Measurements from ENCODE around the gene PALLD.
A peak's percentile ranks its signal among the peaks of the same experiment; 100 is the strongest.

Gene PALLD

GRCh38 chr4:168865854-168866253 lies 369.0 kb downstream of the PALLD start:
- no peak overlapping the region for H3K4me3 ChIP-seq (ENCODE audit: low read length)
- no peak for TF ChIP-seq CTCF (conservative IDR thresholded peaks at IDR 0.05; ENCODE audit: low read length)
- no peak for DNase-seq (ENCODE audit: low read depth)

- DNase-seq (ENCODE audit: low read depth): no peak
- no peak for TF ChIP-seq CTCF (conservative IDR thresholded peaks at IDR 0.05; ENCODE audit: low read length)
- H3K4me3 ChIP-seq (ENCODE audit: low read length): no peak overlapping the region
These were observed 369.8 kb downstream of the PALLD start for GRCh38 chr4:168866635-168867034.

GRCh38 chr4:168867128-168867527 lies 370.3 kb downstream of the PALLD start:
- no peak for TF ChIP-seq CTCF (conservative IDR thresholded peaks at IDR 0.05; ENCODE audit: low read length)
- H3K4me3 ChIP-seq (ENCODE audit: low read length): no peak overlapping the region
- DNase-seq (ENCODE audit: low read depth): no peak

GRCh38 chr4:168868044-168868781 lies 371.4 kb downstream of the PALLD start:
- DNase-seq (ENCODE audit: low read depth): peak; percentile 86
- H3K4me3 ChIP-seq (ENCODE audit: low read length): no peak overlapping the region
- TF ChIP-seq CTCF (conservative IDR thresholded peaks at IDR 0.05; ENCODE audit: low read length): no peak

GRCh38 chr4:168868802-168869201 lies 371.9 kb downstream of the PALLD start:
- no peak for TF ChIP-seq CTCF (conservative IDR thresholded peaks at IDR 0.05; ENCODE audit: low read length)
- DNase-seq (ENCODE audit: low read depth): no peak
- H3K4me3 ChIP-seq (ENCODE audit: low read length): no peak overlapping the region

- no peak overlapping the region for H3K4me3 ChIP-seq (ENCODE audit: low read length)
These were observed 373.2 kb downstream of the PALLD start for GRCh38 chr4:168870004-168870403.

More at GRCh38 chr4:168870004-168870403, 373.2 kb downstream of the PALLD start:
- TF ChIP-seq CTCF (conservative IDR thresholded peaks at IDR 0.05; ENCODE audit: low read length): no peak
- DNase-seq (ENCODE audit: low read depth): no peak

Measured in AG10803 (cell line).